IMR-90 (cell line): ENCODE measurements around the gene IGF1.

Experiments used
- MAFK ChIP-seq: IDR thresholded peaks from 2 replicates; pipeline ENCODE4 v1.6.1; 2012; ENCODE audit warnings: low read depth, low read length, improper control_type of control experiment
- POLR2A ChIP-seq: IDR thresholded peaks from 2 replicates; pipeline ENCODE4 v1.6.1; 2012; ENCODE audit warnings: mild to moderate bottlenecking, low read depth, low read length
- RAD21 ChIP-seq: IDR thresholded peaks from 2 replicates; pipeline ENCODE4 v1.6.1; 2012; ENCODE audit warnings: low read length, improper control_type of control experiment
- TF ChIP-seq, protein P1 (sequence below): conservative IDR thresholded peaks from 2 replicates; pipeline ENCODE4 v1.5.1; 2012; ENCODE audit warnings: mild to moderate bottlenecking, low read depth, low read length, improper control_type of control experiment

DNA sequence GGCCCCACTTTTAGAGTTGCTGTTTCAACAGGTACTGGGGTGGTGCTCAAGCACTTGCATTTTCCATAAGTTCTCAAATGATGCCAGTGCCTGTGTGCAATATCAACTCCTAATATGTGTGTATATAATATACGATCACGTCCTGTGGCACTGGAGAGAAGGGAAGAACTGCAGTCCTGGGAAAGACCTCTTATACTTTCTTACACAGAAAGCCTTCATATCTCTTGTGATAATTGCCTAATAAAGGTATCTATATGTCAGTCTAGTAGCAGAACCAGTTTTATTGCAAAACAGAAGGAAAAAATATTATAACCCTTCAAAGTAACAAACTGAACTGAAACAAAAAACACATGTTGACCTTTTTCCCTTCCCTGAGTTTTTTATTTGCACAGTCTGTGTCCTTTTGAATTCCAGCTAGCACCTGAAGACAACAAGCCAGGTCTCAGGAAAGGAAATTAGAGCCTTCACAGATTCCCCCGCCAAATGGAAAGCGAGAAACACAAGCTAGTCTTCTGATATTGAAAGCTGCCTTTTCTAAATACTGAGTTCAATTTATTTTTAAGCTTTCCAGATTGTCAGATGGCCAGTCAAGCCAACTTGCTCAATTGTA lies 44.4 kb downstream of the IGF1 start:
- TF ChIP-seq POLR2A = no peak
- TF ChIP-seq, protein P1, sequence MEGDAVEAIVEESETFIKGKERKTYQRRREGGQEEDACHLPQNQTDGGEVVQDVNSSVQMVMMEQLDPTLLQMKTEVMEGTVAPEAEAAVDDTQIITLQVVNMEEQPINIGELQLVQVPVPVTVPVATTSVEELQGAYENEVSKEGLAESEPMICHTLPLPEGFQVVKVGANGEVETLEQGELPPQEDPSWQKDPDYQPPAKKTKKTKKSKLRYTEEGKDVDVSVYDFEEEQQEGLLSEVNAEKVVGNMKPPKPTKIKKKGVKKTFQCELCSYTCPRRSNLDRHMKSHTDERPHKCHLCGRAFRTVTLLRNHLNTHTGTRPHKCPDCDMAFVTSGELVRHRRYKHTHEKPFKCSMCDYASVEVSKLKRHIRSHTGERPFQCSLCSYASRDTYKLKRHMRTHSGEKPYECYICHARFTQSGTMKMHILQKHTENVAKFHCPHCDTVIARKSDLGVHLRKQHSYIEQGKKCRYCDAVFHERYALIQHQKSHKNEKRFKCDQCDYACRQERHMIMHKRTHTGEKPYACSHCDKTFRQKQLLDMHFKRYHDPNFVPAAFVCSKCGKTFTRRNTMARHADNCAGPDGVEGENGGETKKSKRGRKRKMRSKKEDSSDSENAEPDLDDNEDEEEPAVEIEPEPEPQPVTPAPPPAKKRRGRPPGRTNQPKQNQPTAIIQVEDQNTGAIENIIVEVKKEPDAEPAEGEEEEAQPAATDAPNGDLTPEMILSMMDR = no peak
- TF ChIP-seq MAFK = no peak
- TF ChIP-seq RAD21 = no peak
